Dendritic cell treated with granulocyte-macrophage colony-stimulating factor and Interleukin-4, amounts not matched to agents 40 ng/mL and 50 ng/mL, for 4 days (primary cell): ENCODE results near the gene RFK.

Source experiments
- H3K27ac Mint-ChIP-seq: one replicate; pipeline ENCODE4 v1.8.0; 2022; ENCODE audit warnings: mild to moderate bottlenecking, mixed read lengths
- H3K27me3 Mint-ChIP-seq: one replicate; pipeline ENCODE4 v1.8.0; 2022; ENCODE audit warnings: mild to moderate bottlenecking, mixed read lengths
- H3K36me3 Mint-ChIP-seq: one replicate; pipeline ENCODE4 v1.8.0; 2022; ENCODE audit warnings: low read depth, mixed read lengths
- H3K4me1 Mint-ChIP-seq: one replicate; pipeline ENCODE4 v1.8.0; 2022; ENCODE audit warnings: low read depth, mixed read lengths
- H3K4me3 Mint-ChIP-seq: one replicate; pipeline ENCODE4 v1.8.0; 2022; ENCODE audit warnings: mild to moderate bottlenecking, moderate library complexity, mixed read lengths
- H3K9me3 Mint-ChIP-seq: one replicate; pipeline ENCODE4 v1.8.0; 2022; ENCODE audit warnings: mixed read lengths
- intact Hi-C: fragments of 100-400 bp; cut with micrococcal nuclease; formaldehyde crosslinking; loops from one replicate; pipeline ENCODE4 v1.15.0; 2022

Gene RFK

DNA sequence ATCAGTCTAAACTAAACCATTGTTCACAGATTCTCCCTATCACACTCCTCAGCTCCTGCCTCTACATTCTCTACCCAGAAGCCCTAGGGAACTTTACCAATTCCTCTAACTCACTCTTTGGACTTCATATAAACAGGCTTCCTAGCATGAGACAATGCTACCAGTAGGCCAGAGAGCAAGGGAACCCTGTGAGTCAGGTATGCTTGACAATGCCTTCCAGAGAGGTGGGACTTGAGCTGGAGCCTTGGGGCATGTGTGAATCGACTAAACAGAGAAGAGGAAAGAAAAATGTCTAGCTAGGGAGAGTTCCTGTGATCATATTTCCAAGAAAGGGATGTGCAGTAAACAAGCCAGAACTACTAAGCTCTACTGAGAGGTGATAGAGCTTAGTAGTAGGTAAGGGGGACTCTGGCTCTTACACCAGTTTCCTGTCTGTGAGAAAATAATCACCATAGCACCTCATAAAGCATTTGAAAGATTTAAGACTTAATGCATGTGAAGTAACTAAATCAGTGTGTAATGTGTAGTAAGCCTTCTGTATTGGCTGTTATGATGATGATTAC is 6.4 kb upstream of the RFK start:
- peak overlapping the region; percentile 2 for H3K27ac Mint-ChIP-seq
- H3K36me3 Mint-ChIP-seq = no peaks in the 10 kb centered on the region
- H3K27me3 Mint-ChIP-seq = no peaks in the 10 kb centered on the region
- no peak overlapping the region for H3K4me3 Mint-ChIP-seq
- intact Hi-C loops = no loop called here
- no peaks in the 10 kb centered on the region for H3K9me3 Mint-ChIP-seq
- H3K4me1 Mint-ChIP-seq = peaks cover 23% of the 10 kb centered on the region

DNA sequence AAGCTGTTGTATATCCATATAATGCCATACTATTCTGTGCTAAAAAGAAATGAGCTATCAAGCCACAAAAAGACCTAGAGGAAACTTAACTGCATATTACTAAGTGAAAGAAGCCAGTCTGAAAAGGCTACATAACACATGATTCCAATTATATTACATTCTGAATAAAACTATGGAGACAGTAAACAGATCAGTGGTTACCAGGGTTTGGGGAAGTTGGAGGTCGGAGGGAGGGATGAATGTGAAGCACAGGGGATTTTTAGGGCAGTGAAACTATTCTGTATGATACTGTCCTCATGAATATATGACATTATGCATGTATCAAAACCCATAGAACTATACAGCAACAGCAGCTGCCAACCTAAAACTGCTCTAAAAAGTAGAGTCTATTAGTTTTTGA is 5.6 kb upstream of the RFK start:
- no peaks in the 10 kb centered on the region for H3K9me3 Mint-ChIP-seq
- H3K36me3 Mint-ChIP-seq = peaks cover 2% of the 10 kb centered on the region
- intact Hi-C loops = no loop called here
- no peak overlapping the region for H3K27ac Mint-ChIP-seq
- no peak overlapping the region for H3K4me3 Mint-ChIP-seq
- peaks cover 31% of the 10 kb centered on the region for H3K4me1 Mint-ChIP-seq
- no peaks in the 10 kb centered on the region for H3K27me3 Mint-ChIP-seq

DNA sequence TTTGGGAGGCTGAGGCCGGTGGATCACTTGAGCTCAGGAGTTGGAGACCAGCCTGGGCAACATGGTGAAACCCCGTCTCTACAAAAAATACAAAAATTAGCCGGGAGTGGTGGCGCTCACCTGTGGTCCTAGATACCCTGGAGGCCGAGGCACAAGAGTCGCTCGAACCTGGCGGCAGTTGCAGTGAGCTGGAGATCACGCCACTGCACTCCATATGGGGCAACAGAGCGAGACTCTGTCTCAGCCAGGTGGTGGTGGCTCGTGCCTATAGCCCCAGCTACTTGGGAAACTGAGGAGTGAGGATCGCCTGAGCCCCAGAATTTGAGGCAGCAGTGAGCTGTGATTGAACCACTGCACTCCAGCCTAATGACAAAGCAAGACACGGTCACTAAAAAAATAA is 2.4 kb upstream of the RFK start:
- Mint-ChIP-seq H3K27ac (no peak overlapping the region), H3K9me3 (no peaks in the 10 kb centered on the region), H3K4me1 (peaks cover 41% of the 10 kb centered on the region), H3K36me3 (peaks cover 24% of the 10 kb centered on the region), H3K27me3 (no peaks in the 10 kb centered on the region), H3K4me3 (no peak overlapping the region)
- intact Hi-C loops = no loop called here

GRCh38 chr9:76396144-76396543 is 1.9 kb upstream of the RFK start:
- Mint-ChIP-seq H3K4me3 (no peak overlapping the region), H3K36me3 (peaks cover 24% of the 10 kb centered on the region), H3K27ac (no peak overlapping the region), H3K4me1 (peaks cover 41% of the 10 kb centered on the region), H3K9me3 (no peaks in the 10 kb centered on the region), H3K27me3 (no peaks in the 10 kb centered on the region)
- intact Hi-C loops = no loop called here

DNA sequence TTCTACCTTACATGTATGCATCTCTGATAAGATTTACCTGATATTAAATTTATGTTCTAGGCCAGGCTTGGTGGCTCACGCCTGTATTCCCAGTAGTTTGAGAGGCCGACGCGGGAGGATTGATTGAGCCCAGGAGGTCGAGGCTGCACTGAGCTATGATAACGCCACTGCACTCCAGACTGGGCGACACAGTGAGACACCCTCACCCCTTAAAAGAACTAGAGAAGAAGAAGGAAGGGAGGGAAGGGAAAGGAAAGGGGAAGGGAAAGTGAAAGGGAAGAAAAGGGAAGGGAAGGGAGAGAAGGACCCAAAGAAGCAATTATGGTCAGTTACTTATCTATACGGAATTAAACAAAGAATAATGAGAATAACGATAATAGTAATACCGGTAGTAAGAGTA is 1.2 kb upstream of the RFK start:
- H3K36me3 Mint-ChIP-seq = peaks cover 24% of the 10 kb centered on the region
- H3K27me3 Mint-ChIP-seq = no peaks in the 10 kb centered on the region
- H3K27ac Mint-ChIP-seq = peak overlapping the region; percentile 99
- no peaks in the 10 kb centered on the region for H3K9me3 Mint-ChIP-seq
- peaks cover 37% of the 10 kb centered on the region for H3K4me1 Mint-ChIP-seq
- H3K4me3 Mint-ChIP-seq = peak overlapping the region; percentile 72
- intact Hi-C loops = no loop called here

DNA sequence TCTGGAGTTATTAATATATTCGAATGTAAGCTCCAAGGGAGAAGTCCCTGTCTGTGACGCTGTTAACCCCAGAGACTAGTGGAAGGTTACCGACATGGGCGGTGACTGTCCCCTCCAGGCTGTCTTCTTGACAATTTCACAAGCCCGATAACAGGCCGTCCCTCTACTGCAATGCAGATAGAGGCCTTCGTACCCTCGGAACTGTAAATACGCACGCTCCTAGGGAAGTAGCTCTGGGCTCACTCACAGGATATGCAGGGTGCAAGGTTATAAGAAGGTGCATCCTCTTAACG is 680 bp upstream of the RFK start:
- H3K36me3 Mint-ChIP-seq = peaks cover 24% of the 10 kb centered on the region
- H3K4me1 Mint-ChIP-seq = peaks cover 32% of the 10 kb centered on the region
- peak overlapping the region; percentile 94 for H3K4me3 Mint-ChIP-seq
- H3K27me3 Mint-ChIP-seq = no peaks in the 10 kb centered on the region
- no peaks in the 10 kb centered on the region for H3K9me3 Mint-ChIP-seq
- intact Hi-C loops = loop anchor here (5.0 kb wide), 1 partner anchor 38 kb away; no protein-coding TSS in a partner anchor
- H3K27ac Mint-ChIP-seq = peak overlapping the region; percentile 99

GRCh38 chr9:76390656-76391055 is 3.6 kb downstream of the RFK start:
- H3K36me3 Mint-ChIP-seq = peaks cover 54% of the 10 kb centered on the region
- no peak overlapping the region for H3K27ac Mint-ChIP-seq
- H3K4me3 Mint-ChIP-seq = no peak overlapping the region
- intact Hi-C loops = loop anchor here (5.0 kb wide), 1 partner anchor 33 kb away; no protein-coding TSS in a partner anchor
- H3K27me3 Mint-ChIP-seq = no peaks in the 10 kb centered on the region
- H3K4me1 Mint-ChIP-seq = peaks cover 30% of the 10 kb centered on the region
- H3K9me3 Mint-ChIP-seq = no peaks in the 10 kb centered on the region

- H3K27me3 Mint-ChIP-seq = no peaks in the 10 kb centered on the region
- H3K9me3 Mint-ChIP-seq = peaks cover 11% of the 10 kb centered on the region
- H3K27ac Mint-ChIP-seq = no peak overlapping the region
- intact Hi-C loops = no loop called here
- peaks cover 21% of the 10 kb centered on the region for H3K4me1 Mint-ChIP-seq
- H3K4me3 Mint-ChIP-seq = no peak overlapping the region
- peaks cover 20% of the 10 kb centered on the region for H3K36me3 Mint-ChIP-seq
Measured at GRCh38 chr9:76379494-76379893, 14.7 kb downstream of the RFK start.

- H3K27me3 Mint-ChIP-seq = no peaks in the 10 kb centered on the region
Measured at GRCh38 chr9:76378367-76379073, 15.7 kb downstream of the RFK start.

GRCh38 chr9:76377791-76378190 is 16.4 kb downstream of the RFK start:
- H3K9me3 Mint-ChIP-seq = peaks cover 1% of the 10 kb centered on the region
- H3K27me3 Mint-ChIP-seq = no peaks in the 10 kb centered on the region
- H3K4me3 Mint-ChIP-seq = no peak overlapping the region
- intact Hi-C loops = no loop called here
- H3K27ac Mint-ChIP-seq = no peak overlapping the region
- peaks cover 31% of the 10 kb centered on the region for H3K4me1 Mint-ChIP-seq
- H3K36me3 Mint-ChIP-seq = peaks cover 3% of the 10 kb centered on the region

More at GRCh38 chr9:76378367-76379073, 15.7 kb downstream of the RFK start:
- intact Hi-C loops = no loop called here
- Mint-ChIP-seq H3K4me3 (no peak overlapping the region), H3K36me3 (peaks cover 10% of the 10 kb centered on the region), H3K4me1 (peaks cover 25% of the 10 kb centered on the region), H3K27ac (no peak overlapping the region), H3K9me3 (peaks cover 8% of the 10 kb centered on the region)

GRCh38 chr9:76374783-76375559 is 19.3 kb downstream of the RFK start:
- intact Hi-C loops = no loop called here
- no peak overlapping the region for H3K4me3 Mint-ChIP-seq
- H3K9me3 Mint-ChIP-seq = no peaks in the 10 kb centered on the region
- peaks cover 38% of the 10 kb centered on the region for H3K4me1 Mint-ChIP-seq
- no peaks in the 10 kb centered on the region for H3K27me3 Mint-ChIP-seq
- H3K36me3 Mint-ChIP-seq = no peaks in the 10 kb centered on the region
- H3K27ac Mint-ChIP-seq = peak overlapping the region; percentile 3

DNA sequence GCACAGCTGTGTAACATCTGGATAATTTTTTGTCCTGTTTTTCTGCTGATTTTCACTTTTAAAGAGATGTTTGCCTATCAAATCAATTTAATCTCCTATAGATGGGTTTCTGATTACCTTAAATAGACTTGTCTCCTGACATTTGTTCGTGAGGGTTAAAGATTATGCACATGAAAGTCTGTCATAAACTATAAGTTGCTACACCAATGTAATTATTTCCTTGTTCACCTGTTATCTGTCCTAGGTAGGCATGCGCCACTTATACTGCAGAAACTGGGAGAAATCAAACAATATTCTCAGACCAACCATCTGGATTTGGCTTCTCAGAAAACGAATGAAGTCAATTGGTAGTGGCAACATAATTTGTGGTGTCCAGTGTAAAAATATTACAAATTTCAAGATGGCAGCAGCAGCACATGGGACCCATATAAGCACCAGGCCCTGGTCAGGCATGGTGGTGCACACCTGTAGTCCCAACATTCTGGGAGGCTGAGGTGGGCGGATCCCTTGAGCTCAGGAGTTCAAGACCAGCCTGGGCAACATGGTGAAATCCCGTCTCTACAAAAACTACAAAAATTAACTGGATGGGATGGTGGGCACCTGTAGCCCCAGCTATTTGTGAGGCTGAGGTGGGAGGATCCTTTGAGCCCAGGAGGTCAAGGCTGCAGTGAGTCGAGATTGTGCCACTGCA is 20.3 kb downstream of the RFK start:
- no peaks in the 10 kb centered on the region for H3K9me3 Mint-ChIP-seq
- peaks cover 31% of the 10 kb centered on the region for H3K4me1 Mint-ChIP-seq
- intact Hi-C loops = no loop called here
- H3K36me3 Mint-ChIP-seq = no peaks in the 10 kb centered on the region
- H3K27me3 Mint-ChIP-seq = no peaks in the 10 kb centered on the region
- no peak overlapping the region for H3K27ac Mint-ChIP-seq
- no peak overlapping the region for H3K4me3 Mint-ChIP-seq

DNA sequence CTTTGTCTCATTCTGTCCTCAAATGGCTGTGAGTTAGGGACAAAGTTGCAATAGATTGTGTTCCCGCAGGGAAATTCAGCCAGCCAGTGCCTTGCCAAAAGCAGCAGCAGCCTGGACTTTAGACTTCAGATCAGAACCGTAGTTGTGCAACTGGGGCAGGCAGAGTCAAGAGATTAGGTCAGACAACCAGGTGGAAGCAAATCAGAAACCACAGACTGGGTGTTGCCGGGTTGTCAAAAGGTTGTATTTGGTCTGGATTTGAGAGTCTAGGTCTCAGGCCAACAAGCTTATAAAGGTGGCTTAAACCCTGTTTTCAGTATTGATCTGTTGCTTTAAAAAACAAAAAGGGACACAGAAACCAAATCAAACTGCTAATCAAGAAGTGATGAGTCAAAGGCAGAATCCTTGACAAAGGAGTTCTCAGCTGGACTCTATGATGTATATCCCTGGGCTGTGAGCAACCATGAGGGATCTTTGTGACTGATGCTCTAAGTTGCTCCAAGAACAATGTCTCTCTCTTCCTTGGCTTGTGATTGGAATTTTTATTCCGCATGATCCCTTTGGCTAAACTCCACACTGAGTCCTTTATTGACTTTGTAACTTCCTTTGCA is 20.9 kb downstream of the RFK start:
- Mint-ChIP-seq H3K4me3 (no peak overlapping the region), H3K9me3 (no peaks in the 10 kb centered on the region), H3K4me1 (peaks cover 31% of the 10 kb centered on the region), H3K27me3 (no peaks in the 10 kb centered on the region), H3K27ac (no peak overlapping the region), H3K36me3 (no peaks in the 10 kb centered on the region)
- intact Hi-C loops = no loop called here

GRCh38 chr9:76372336-76372735 is 21.9 kb downstream of the RFK start:
- H3K27me3 Mint-ChIP-seq = no peaks in the 10 kb centered on the region
- intact Hi-C loops = no loop called here
- no peaks in the 10 kb centered on the region for H3K9me3 Mint-ChIP-seq
- H3K36me3 Mint-ChIP-seq = no peaks in the 10 kb centered on the region
- H3K27ac Mint-ChIP-seq = no peak overlapping the region
- H3K4me3 Mint-ChIP-seq = no peak overlapping the region
- peaks cover 31% of the 10 kb centered on the region for H3K4me1 Mint-ChIP-seq
